Measurements from ENCODE around the gene DDIAS. TPM values are rescaled to one million over a fixed set of nuclear protein-coding genes. Genes with fewer than 3 reads are reported as not detected.

The DDIAS gene
- total and polyA plus RNA-seq, 10 of the 15 experiments (the other 5 are each of a cell fraction or from before 2014, with no cell fraction given), result 6.9 to 27.8 (median 12.9) TPM

DNA sequence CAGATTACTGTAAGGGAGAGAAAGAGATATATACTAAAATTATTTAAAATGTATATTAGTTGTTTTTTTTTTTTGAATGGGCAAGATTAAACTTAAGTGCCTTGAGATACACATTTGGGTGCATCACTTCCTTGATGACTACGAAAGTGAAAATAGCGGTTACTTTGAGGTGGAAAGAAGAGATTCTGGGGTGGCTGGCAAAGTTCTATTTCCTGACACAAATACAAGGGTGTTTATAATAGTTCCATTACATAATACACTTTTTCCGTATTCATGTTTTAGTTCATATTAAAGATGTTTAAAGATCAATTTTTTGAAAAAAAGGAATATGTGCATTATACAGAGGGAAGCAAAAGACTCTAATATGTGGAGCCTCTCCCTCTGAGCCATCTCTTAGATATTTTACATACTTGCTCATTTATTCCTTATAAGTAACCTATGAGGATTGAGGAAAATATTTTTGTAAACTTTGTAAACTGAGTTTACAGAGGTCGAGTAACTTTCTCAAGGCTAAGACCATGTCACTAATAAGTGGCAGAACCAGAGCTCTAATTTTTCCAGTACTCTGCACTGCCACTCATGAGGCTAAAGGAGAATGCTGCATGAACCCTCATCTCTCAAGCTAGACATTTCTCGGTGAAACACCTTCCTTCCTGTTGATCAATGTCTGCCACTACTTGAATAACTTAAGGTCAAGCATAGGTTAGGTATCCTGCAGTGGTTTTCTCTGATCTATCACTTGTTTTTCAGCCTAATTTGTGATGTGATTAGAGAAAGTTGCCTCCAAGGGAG, 58.6 kb downstream of the DDIAS start (continued):
- TF ChIP-seq, protein P1, sequence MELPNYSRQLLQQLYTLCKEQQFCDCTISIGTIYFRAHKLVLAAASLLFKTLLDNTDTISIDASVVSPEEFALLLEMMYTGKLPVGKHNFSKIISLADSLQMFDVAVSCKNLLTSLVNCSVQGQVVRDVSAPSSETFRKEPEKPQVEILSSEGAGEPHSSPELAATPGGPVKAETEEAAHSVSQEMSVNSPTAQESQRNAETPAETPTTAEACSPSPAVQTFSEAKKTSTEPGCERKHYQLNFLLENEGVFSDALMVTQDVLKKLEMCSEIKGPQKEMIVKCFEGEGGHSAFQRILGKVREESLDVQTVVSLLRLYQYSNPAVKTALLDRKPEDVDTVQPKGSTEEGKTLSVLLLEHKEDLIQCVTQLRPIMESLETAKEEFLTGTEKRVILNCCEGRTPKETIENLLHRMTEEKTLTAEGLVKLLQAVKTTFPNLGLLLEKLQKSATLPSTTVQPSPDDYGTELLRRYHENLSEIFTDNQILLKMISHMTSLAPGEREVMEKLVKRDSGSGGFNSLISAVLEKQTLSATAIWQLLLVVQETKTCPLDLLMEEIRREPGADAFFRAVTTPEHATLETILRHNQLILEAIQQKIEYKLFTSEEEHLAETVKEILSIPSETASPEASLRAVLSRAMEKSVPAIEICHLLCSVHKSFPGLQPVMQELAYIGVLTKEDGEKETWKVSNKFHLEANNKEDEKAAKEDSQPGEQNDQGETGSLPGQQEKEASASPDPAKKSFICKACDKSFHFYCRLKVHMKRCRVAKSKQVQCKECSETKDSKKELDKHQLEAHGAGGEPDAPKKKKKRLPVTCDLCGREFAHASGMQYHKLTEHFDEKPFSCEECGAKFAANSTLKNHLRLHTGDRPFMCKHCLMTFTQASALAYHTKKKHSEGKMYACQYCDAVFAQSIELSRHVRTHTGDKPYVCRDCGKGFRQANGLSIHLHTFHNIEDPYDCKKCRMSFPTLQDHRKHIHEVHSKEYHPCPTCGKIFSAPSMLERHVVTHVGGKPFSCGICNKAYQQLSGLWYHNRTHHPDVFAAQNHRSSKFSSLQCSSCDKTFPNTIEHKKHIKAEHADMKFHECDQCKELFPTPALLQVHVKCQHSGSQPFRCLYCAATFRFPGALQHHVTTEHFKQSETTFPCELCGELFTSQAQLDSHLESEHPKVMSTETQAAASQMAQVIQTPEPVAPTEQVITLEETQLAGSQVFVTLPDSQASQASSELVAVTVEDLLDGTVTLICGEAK (IDR thresholded peaks at IDR 0.05; ENCODE audit: borderline replicate concordance), result no peak; the same call in 1 of the 2 replicates
- no peak for TF ChIP-seq ZNF217 (IDR thresholded peaks at IDR 0.05)
- TF ChIP-seq, protein P2, sequence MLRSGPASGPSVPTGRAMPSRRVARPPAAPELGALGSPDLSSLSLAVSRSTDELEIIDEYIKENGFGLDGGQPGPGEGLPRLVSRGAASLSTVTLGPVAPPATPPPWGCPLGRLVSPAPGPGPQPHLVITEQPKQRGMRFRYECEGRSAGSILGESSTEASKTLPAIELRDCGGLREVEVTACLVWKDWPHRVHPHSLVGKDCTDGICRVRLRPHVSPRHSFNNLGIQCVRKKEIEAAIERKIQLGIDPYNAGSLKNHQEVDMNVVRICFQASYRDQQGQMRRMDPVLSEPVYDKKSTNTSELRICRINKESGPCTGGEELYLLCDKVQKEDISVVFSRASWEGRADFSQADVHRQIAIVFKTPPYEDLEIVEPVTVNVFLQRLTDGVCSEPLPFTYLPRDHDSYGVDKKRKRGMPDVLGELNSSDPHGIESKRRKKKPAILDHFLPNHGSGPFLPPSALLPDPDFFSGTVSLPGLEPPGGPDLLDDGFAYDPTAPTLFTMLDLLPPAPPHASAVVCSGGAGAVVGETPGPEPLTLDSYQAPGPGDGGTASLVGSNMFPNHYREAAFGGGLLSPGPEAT (IDR thresholded peaks at IDR 0.05; ENCODE audit: low read depth), result peak; percentile 36; the same call in 1 of the 2 replicates
- TF ChIP-seq EGR1 (IDR thresholded peaks at IDR 0.05; ENCODE audit: borderline replicate concordance in 1 of 2, low read depth in 2 of 2, low read length in 2 of 2), result no peak
- no peak for TF ChIP-seq KLF5 (IDR thresholded peaks at IDR 0.05; ENCODE audit: partially characterized antibody)
- TF ChIP-seq, protein P3, sequence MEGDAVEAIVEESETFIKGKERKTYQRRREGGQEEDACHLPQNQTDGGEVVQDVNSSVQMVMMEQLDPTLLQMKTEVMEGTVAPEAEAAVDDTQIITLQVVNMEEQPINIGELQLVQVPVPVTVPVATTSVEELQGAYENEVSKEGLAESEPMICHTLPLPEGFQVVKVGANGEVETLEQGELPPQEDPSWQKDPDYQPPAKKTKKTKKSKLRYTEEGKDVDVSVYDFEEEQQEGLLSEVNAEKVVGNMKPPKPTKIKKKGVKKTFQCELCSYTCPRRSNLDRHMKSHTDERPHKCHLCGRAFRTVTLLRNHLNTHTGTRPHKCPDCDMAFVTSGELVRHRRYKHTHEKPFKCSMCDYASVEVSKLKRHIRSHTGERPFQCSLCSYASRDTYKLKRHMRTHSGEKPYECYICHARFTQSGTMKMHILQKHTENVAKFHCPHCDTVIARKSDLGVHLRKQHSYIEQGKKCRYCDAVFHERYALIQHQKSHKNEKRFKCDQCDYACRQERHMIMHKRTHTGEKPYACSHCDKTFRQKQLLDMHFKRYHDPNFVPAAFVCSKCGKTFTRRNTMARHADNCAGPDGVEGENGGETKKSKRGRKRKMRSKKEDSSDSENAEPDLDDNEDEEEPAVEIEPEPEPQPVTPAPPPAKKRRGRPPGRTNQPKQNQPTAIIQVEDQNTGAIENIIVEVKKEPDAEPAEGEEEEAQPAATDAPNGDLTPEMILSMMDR (IDR thresholded peaks at IDR 0.05 in 2 of 3, conservative IDR thresholded peaks at IDR 0.05 in 1 of 3; ENCODE audit: control insufficient read depth in 2 of 3, extremely low read depth in 1 of 3, insufficient read depth in 1 of 3, low read depth in 3 of 3, low read length in 3 of 3), result no peak
- TF ChIP-seq TAF1 (IDR thresholded peaks at IDR 0.05; ENCODE audit: borderline replicate concordance, low read depth, low read length), result no peak
- TF ChIP-seq, protein P4, sequence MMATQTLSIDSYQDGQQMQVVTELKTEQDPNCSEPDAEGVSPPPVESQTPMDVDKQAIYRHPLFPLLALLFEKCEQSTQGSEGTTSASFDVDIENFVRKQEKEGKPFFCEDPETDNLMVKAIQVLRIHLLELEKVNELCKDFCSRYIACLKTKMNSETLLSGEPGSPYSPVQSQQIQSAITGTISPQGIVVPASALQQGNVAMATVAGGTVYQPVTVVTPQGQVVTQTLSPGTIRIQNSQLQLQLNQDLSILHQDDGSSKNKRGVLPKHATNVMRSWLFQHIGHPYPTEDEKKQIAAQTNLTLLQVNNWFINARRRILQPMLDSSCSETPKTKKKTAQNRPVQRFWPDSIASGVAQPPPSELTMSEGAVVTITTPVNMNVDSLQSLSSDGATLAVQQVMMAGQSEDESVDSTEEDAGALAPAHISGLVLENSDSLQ (IDR thresholded peaks at IDR 0.05), result peak; percentile 77
- TF ChIP-seq, protein P5, sequence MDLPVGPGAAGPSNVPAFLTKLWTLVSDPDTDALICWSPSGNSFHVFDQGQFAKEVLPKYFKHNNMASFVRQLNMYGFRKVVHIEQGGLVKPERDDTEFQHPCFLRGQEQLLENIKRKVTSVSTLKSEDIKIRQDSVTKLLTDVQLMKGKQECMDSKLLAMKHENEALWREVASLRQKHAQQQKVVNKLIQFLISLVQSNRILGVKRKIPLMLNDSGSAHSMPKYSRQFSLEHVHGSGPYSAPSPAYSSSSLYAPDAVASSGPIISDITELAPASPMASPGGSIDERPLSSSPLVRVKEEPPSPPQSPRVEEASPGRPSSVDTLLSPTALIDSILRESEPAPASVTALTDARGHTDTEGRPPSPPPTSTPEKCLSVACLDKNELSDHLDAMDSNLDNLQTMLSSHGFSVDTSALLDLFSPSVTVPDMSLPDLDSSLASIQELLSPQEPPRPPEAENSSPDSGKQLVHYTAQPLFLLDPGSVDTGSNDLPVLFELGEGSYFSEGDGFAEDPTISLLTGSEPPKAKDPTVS (IDR thresholded peaks at IDR 0.05; ENCODE audit: low read depth, low read length), result no peak
- TF ChIP-seq CBX3 (IDR thresholded peaks at IDR 0.05; ENCODE audit: borderline replicate concordance, low read depth), result no peak
- no peak for TF ChIP-seq RAD21 (IDR thresholded peaks at IDR 0.05; ENCODE audit: insufficient read depth, low read depth, low read length)
- no peak for TF ChIP-seq RBBP5 (conservative IDR thresholded peaks at IDR 0.05)
- TF ChIP-seq, protein P6, sequence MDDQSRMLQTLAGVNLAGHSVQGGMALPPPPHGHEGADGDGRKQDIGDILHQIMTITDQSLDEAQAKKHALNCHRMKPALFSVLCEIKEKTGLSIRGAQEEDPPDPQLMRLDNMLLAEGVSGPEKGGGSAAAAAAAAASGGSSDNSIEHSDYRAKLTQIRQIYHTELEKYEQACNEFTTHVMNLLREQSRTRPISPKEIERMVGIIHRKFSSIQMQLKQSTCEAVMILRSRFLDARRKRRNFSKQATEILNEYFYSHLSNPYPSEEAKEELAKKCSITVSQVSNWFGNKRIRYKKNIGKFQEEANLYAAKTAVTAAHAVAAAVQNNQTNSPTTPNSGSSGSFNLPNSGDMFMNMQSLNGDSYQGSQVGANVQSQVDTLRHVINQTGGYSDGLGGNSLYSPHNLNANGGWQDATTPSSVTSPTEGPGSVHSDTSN (IDR thresholded peaks at IDR 0.05; ENCODE audit: insufficient replicate concordance, low read depth, low read length), result no peak
- TF ChIP-seq, protein P7, sequence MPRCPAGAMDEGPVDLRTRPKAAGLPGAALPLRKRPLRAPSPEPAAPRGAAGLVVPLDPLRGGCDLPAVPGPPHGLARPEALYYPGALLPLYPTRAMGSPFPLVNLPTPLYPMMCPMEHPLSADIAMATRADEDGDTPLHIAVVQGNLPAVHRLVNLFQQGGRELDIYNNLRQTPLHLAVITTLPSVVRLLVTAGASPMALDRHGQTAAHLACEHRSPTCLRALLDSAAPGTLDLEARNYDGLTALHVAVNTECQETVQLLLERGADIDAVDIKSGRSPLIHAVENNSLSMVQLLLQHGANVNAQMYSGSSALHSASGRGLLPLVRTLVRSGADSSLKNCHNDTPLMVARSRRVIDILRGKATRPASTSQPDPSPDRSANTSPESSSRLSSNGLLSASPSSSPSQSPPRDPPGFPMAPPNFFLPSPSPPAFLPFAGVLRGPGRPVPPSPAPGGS (IDR thresholded peaks at IDR 0.05; ENCODE audit: borderline replicate concordance, insufficient read depth, low read depth, low read length, poor library complexity, severe bottlenecking), result no peak
